ENCODE data around the gene SCRT2. TPM values are rescaled to one million over a fixed set of nuclear protein-coding genes. Genes with fewer than 3 reads are reported as not detected.

Gene SCRT2
- total and polyA plus RNA-seq, 2 donors (not counting 3 experiments of a cell fraction or from before 2014, with no cell fraction given) = not detected

GRCh38 chr20:698276-698675 lies 22.7 kb upstream of the SCRT2 start:
- POLR2A ChIA-PET = no interaction called here
- intact Hi-C loops (cut with micrococcal nuclease) (no loop called here), dilution Hi-C loops (cut with MboI; ENCODE audit: extremely low pct_ligation_motif_present, low sequenced_read_pairs) (no loop called here)
- Histone ChIP-seq H3K9me1 (replicated peaks; ENCODE audit: control insufficient read depth, extremely low read depth, insufficient read depth, low read length) (no peaks in the 10 kb centered on the region), H3K4me1 (ENCODE audit: control insufficient read depth, extremely low read depth, insufficient read depth, low read length) (no peaks in the 10 kb centered on the region), H3K4me3 (replicated peaks in 1 of 3; ENCODE audit: insufficient read depth in 1 of 3, low read depth in 1 of 3, low read length in 3 of 3) (no peak overlapping the region), H3K9me3 (replicated peaks; ENCODE audit: control insufficient read depth, insufficient read depth, low read length) (no peaks in the 10 kb centered on the region), H3K27me3 (ENCODE audit: control insufficient read depth in 2 of 2, insufficient read depth in 2 of 2, low read length in 2 of 2) (peaks cover 0 to 3% of the 10 kb centered on the region in 2 experiments), H3K27ac (ENCODE audit: insufficient read depth, low read depth, low read length) (no peak overlapping the region), H4K20me1 (replicated peaks; ENCODE audit: control insufficient read depth, extremely low read depth, insufficient read depth, low read length) (no peaks in the 10 kb centered on the region), H3K9ac (replicated peaks; ENCODE audit: extremely low read depth, insufficient read depth, low read length) (no peak overlapping the region), H3K4me2 (ENCODE audit: insufficient read depth, low read length) (no peak overlapping the region), H3K36me3 (ENCODE audit: control insufficient read depth in 2 of 2, extremely low read depth in 1 of 2, insufficient read depth in 2 of 2, low read length in 2 of 2) (no peaks in the 10 kb centered on the region), H3K79me2 (ENCODE audit: control insufficient read depth, insufficient read depth, low read length) (no peaks in the 10 kb centered on the region), H2AFZ (ENCODE audit: low read depth, low read length) (no peak overlapping the region)
- CTCF ChIA-PET = interaction anchor here (1.3 kb wide), 1 partner anchor 31 kb away, joined by 4 read pairs; no protein-coding TSS in a partner anchor
- DNase-seq (ENCODE audit: low read depth, low spot score) = no peak
- no peak for FAIRE-seq
- BruUV-seq (replicated peaks) = no TSS peak
- TF ChIP-seq POLR2AphosphoS5 (IDR thresholded peaks at IDR 0.05; ENCODE audit: insufficient read depth, low read depth, low read length) (no peak), CTCF (IDR thresholded peaks at IDR 0.05; ENCODE audit: extremely low read depth in 1 of 2, insufficient read depth in 1 of 2, low read depth in 1 of 2, low read length in 2 of 2) (no peak), JUN (IDR thresholded peaks at IDR 0.05; ENCODE audit: borderline replicate concordance, insufficient read depth, insufficient read length, low read depth) (no peak), MAX (IDR thresholded peaks at IDR 0.05; ENCODE audit: insufficient read depth, insufficient read length) (no peak), GATA2 (IDR thresholded peaks at IDR 0.05; ENCODE audit: insufficient read depth, insufficient read length, low read depth, low read length) (no peak), MYC (IDR thresholded peaks at IDR 0.05; ENCODE audit: low read depth, low read length) (no peak), POLR2A (IDR thresholded peaks at IDR 0.05; ENCODE audit: low read depth, low read length) (no peak), EZH2 (IDR thresholded peaks at IDR 0.05; ENCODE audit: borderline replicate concordance, low read depth, low read length, severe bottlenecking) (no peak), FOS (IDR thresholded peaks at IDR 0.05; ENCODE audit: borderline replicate concordance, insufficient read depth, low read length) (no peak)

All from endothelial cell of umbilical vein (primary cell).